Panc1 (cell line): Measurements from ENCODE around the gene MYH7. TPM values are rescaled to one million over a fixed set of nuclear protein-coding genes. Genes with fewer than 3 reads are reported as not detected.

Source experiments
- ATAC-seq: fragments of 200-7000 bp; cut with Tn5 transposase; 2 replicates; pipeline ENCODE4 v1.9.1; 2020; ENCODE audit warnings: mild to moderate bottlenecking, moderate library complexity
- BruUV-seq: library from RNA; stranded (reverse); fragments of 400-500 nt; replicated peaks from 2 replicates; lab custom pipeline; 2021; lab: Mats Ljungman, UMichigan
- CTCF ChIA-PET: fragments of 300-600 bp; sonication (Branson Sonifier 250); formaldehyde crosslinking; loops from one replicate; lab custom pipeline; 2022; ENCODE audit warnings: antibody characterized with exemption; lab: Charles Lee
- POLR2A ChIA-PET: fragments of 300-600 bp; sonication (Branson Sonifier 250); formaldehyde crosslinking; loops from one replicate; lab custom pipeline; 2022; ENCODE audit warnings: antibody characterized with exemption; lab: Charles Lee
- DNase-seq: peaks from one replicate; pipeline ENCODE4 v3.0.0-alpha.2; 2010; ENCODE audit warnings: low read depth, low spot score
- H3K27ac ChIP-seq: 2 replicates; pipeline ENCODE4 v1.5.1; 2011; ENCODE audit warnings: mild to moderate bottlenecking, low read length, inconsistent platforms
- H3K27me3 ChIP-seq: fragments of 200-500 bp; sonication (Bioruptor generic); 2 replicates; pipeline ENCODE4 v1.6.0; 2014; ENCODE audit warnings: low read length, inconsistent platforms; ENCODE audit not compliant: control insufficient read depth, insufficient read depth
- H3K36me3 ChIP-seq: fragments of 200-500 bp; sonication (Bioruptor generic); 2 replicates; pipeline ENCODE4 v1.5.1; 2014; ENCODE audit warnings: inconsistent platforms, mild to moderate bottlenecking, low read length, moderate library complexity; ENCODE audit not compliant: control insufficient read depth, insufficient read depth
- H3K4me1 ChIP-seq: 2 replicates; pipeline ENCODE4 v1.5.1; 2011; ENCODE audit warnings: inconsistent platforms, mild to moderate bottlenecking, low read length, moderate library complexity; ENCODE audit not compliant: control insufficient read depth, insufficient read depth
- H3K4me3 ChIP-seq, 2 experiments: 2 replicates each; pipeline ENCODE4 v1.5.1; 2011 to 2012; ENCODE audit warnings: low read depth in 2 of 2, low read length in 2 of 2, mild to moderate bottlenecking in 2 of 2, inconsistent platforms in 1 of 2, moderate library complexity in 1 of 2
- H3K9me3 ChIP-seq: fragments of 200-500 bp; sonication (Bioruptor generic); 2 replicates; pipeline ENCODE4 v1.5.1; 2014; ENCODE audit warnings: low read depth, mild to moderate bottlenecking, inconsistent platforms, low read length, moderate library complexity; ENCODE audit not compliant: control insufficient read depth, insufficient read depth
- POLR2AphosphoS5 ChIP-seq: IDR thresholded peaks from 2 replicates; pipeline ENCODE4 v1.6.1; 2012; ENCODE audit warnings: mild to moderate bottlenecking, low read depth, low read length, moderate library complexity
- REST ChIP-seq, 2 experiments: IDR thresholded peaks; 2 replicates each; pipeline ENCODE4 v1.6.1; 2011 to 2012; ENCODE audit warnings: low read depth in 2 of 2, control low read depth in 1 of 2, low read length in 1 of 2, mild to moderate bottlenecking in 1 of 2, moderate library complexity in 1 of 2; ENCODE audit not compliant: insufficient read depth in 1 of 2
- SIN3A ChIP-seq: IDR thresholded peaks from 2 replicates; pipeline ENCODE4 v1.6.1; 2012; ENCODE audit warnings: low read depth, mild to moderate bottlenecking, low read length, moderate library complexity, borderline replicate concordance; ENCODE audit not compliant: insufficient read depth
- TCF7L2 ChIP-seq: IDR thresholded peaks from 2 replicates; pipeline ENCODE4 v1.6.1; 2011; ENCODE audit warnings: mild to moderate bottlenecking, low read depth, low read length, inconsistent platforms
- in situ Hi-C: cut with HindIII; loops from 2 replicates; pipeline ENCODE4 v1.10.0; 2016; ENCODE audit warnings: low sequenced_read_pairs, low pct_unique_long_range_greater_than_20kb
- intact Hi-C: fragments of 100-400 bp; cut with micrococcal nuclease; formaldehyde crosslinking; loops from one replicate; pipeline ENCODE4 v1.10.0; 2022; ENCODE audit not compliant: unreplicated experiment
- total RNA-seq: library from RNA; stranded (reverse); gene quantifications from one replicate; pipeline ENCODE4 v1.2.1, GENCODE V29; 2021; ENCODE audit not compliant: unreplicated experiment
- TF ChIP-seq, protein P1 (sequence below): fragments of 450-650 bp; IDR thresholded peaks from 2 replicates; pipeline ENCODE4 v1.5.1; 2017; ENCODE audit warnings: mild to moderate bottlenecking

MYH7 gene
- total RNA-seq, 1 experiment from 2014 or later = not detected

DNA sequence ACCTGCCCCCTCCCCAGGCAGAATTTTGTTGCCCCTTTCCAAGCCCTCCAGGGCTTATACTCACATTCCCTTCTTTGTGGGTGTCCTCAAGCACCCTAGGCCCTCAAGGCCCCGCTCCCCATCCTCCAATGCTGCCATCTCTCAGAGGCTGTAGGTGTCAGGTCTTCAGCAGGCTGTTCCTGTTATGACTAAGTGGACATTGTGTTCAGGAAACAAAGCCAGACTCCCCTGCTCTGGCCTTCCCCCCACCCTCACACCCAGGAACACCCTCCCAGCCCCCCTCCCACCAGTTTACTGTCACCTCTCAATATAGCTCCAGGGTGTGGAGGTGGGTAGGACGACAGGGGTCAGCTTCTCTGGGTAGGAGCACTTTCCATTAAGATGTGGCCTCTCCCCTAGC is 26.0 kb downstream of the MYH7 start:
- POLR2A ChIA-PET = no interaction called here
- no peak for ATAC-seq
- Histone ChIP-seq H3K9me3 (no peaks in the 10 kb centered on the region), H3K27me3 (no peaks in the 10 kb centered on the region), H3K4me3 (no peak overlapping the region), H3K27ac (no peak overlapping the region), H3K4me1 (no peaks in the 10 kb centered on the region), H3K36me3 (no peaks in the 10 kb centered on the region)
- CTCF ChIA-PET = no interaction called here
- in situ Hi-C loops = no loop called here
- no TSS peak for BruUV-seq
- intact Hi-C loops = no loop called here
- TF ChIP-seq, protein P1, sequence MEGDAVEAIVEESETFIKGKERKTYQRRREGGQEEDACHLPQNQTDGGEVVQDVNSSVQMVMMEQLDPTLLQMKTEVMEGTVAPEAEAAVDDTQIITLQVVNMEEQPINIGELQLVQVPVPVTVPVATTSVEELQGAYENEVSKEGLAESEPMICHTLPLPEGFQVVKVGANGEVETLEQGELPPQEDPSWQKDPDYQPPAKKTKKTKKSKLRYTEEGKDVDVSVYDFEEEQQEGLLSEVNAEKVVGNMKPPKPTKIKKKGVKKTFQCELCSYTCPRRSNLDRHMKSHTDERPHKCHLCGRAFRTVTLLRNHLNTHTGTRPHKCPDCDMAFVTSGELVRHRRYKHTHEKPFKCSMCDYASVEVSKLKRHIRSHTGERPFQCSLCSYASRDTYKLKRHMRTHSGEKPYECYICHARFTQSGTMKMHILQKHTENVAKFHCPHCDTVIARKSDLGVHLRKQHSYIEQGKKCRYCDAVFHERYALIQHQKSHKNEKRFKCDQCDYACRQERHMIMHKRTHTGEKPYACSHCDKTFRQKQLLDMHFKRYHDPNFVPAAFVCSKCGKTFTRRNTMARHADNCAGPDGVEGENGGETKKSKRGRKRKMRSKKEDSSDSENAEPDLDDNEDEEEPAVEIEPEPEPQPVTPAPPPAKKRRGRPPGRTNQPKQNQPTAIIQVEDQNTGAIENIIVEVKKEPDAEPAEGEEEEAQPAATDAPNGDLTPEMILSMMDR = no peak
- no peak for DNase-seq

DNA sequence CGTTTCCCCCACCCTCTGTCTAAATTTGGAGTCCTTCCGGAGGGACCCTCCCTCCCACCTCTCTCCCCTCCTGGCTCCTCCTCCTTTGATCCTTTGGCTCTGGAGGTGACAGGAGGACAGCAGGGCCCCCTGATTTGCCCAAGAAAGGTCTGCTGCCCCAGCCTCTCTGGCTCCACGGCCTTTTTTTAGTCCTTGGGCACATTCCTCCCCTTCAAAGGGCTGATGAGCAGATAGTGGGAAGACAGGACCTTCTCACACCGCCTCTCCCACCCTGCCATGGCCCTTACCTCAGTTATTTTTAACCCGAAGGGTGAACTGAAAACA is 27.2 kb downstream of the MYH7 start:
- no peak for ATAC-seq

More for the DNA sequence above, 27.2 kb downstream of the MYH7 start:
- H3K4me3 ChIP-seq = no peak overlapping the region
- H3K36me3 ChIP-seq = no peaks in the 10 kb centered on the region
- no peaks in the 10 kb centered on the region; the same call in 1 of the 2 replicates for H3K27me3 ChIP-seq
- CTCF ChIA-PET = no interaction called here
- TF ChIP-seq, protein P1 = no peak
- TF ChIP-seq REST (IDR thresholded peaks at IDR 0.05; ENCODE audit: insufficient read depth in 1 of 2, low read depth in 2 of 2, low read length in 1 of 2) (no peak), TCF7L2 (no peak), POLR2AphosphoS5 (no peak), SIN3A (no peak)
- in situ Hi-C loops (no loop called here), intact Hi-C loops (no loop called here)
- BruUV-seq = no TSS peak
- no peak for DNase-seq
- H3K4me1 ChIP-seq = no peaks in the 10 kb centered on the region
- H3K27ac ChIP-seq = no peak overlapping the region
- H3K9me3 ChIP-seq = no peaks in the 10 kb centered on the region
- POLR2A ChIA-PET = no interaction called here
